ENCODE measurements around the gene SENP3. TPM values are rescaled to one million over a fixed set of nuclear protein-coding genes. Genes with fewer than 3 reads are reported as not detected.

The SENP3 gene
- total and polyA plus RNA-seq, 2 donors (not counting 3 experiments of a cell fraction or from before 2014, with no cell fraction given), result 63.4 to 96.5 TPM

GRCh38 chr17:7572338-7572587 lies 10.5 kb downstream of the SENP3 start:
- no peak for FAIRE-seq
- Histone ChIP-seq H3K9ac (replicated peaks; ENCODE audit: extremely low read depth, insufficient read depth, low read length) (peak overlapping the region; percentile 70), H3K27me3 (ENCODE audit: control insufficient read depth in 2 of 2, insufficient read depth in 2 of 2, low read length in 2 of 2) (no peaks in the 10 kb centered on the region), H3K36me3 (ENCODE audit: control insufficient read depth in 2 of 2, extremely low read depth in 1 of 2, insufficient read depth in 2 of 2, low read length in 2 of 2) (peaks cover 26 to 46% of the 10 kb centered on the region in 2 experiments), H3K4me2 (ENCODE audit: insufficient read depth, low read length) (peak overlapping the region; percentile 76), H3K4me1 (ENCODE audit: control insufficient read depth, extremely low read depth, insufficient read depth, low read length) (peaks cover 38% of the 10 kb centered on the region), H3K9me3 (replicated peaks; ENCODE audit: control insufficient read depth, insufficient read depth, low read length) (no peaks in the 10 kb centered on the region), H2AFZ (ENCODE audit: low read depth, low read length) (peak overlapping the region; percentile 43), H3K79me2 (ENCODE audit: control insufficient read depth, insufficient read depth, low read length) (peaks cover 48% of the 10 kb centered on the region), H3K27ac (ENCODE audit: insufficient read depth, low read depth, low read length) (peak overlapping the region; percentile 69), H3K4me3 (replicated peaks in 1 of 3; ENCODE audit: insufficient read depth in 1 of 3, low read depth in 1 of 3, low read length in 3 of 3) (peak overlapping the region in 2 of 3 experiments; percentile 41 to 59), H4K20me1 (replicated peaks; ENCODE audit: control insufficient read depth, extremely low read depth, insufficient read depth, low read length) (peaks cover 9% of the 10 kb centered on the region), H3K9me1 (replicated peaks; ENCODE audit: control insufficient read depth, extremely low read depth, insufficient read depth, low read length) (no peaks in the 10 kb centered on the region)
- CTCF ChIA-PET, result interaction anchor here (3.5 to 6.2 kb wide), 2 partner anchors 12 to 17 kb away, joined by 13 to 40 read pairs; partner anchors contain the start of gene SOX15
- TF ChIP-seq MYC (IDR thresholded peaks at IDR 0.05; ENCODE audit: low read depth, low read length) (peak; percentile 100), GATA2 (IDR thresholded peaks at IDR 0.05; ENCODE audit: insufficient read depth, insufficient read length, low read depth, low read length) (no peak), MAX (IDR thresholded peaks at IDR 0.05; ENCODE audit: insufficient read depth, insufficient read length) (peak; percentile 100)
- intact Hi-C loops (cut with micrococcal nuclease) (loop anchor here (1.0 to 5.0 kb wide), 6 partner anchors 11 to 265 kb away; partner anchors contain the start of genes MPDU1, POLR2A, SENP3 and WRAP53), dilution Hi-C loops (cut with MboI; ENCODE audit: extremely low pct_ligation_motif_present, low sequenced_read_pairs) (no loop called here)
- no peak for DNase-seq (ENCODE audit: low read depth, low spot score)
- POLR2A ChIA-PET, result interaction anchor here (1.8 kb wide), 2 partner anchors 11 to 17 kb away, joined by 5 to 6 read pairs; partner anchors contain the start of gene MPDU1
- BruUV-seq (replicated peaks), result no TSS peak

GRCh38 chr17:7572588-7573323 lies 11.0 kb downstream of the SENP3 start:
- FAIRE-seq (peak; percentile 100), DNase-seq (ENCODE audit: low read depth, low spot score) (peak; percentile 100)
- Histone ChIP-seq H3K79me2 (ENCODE audit: control insufficient read depth, insufficient read depth, low read length) (peaks cover 51% of the 10 kb centered on the region), H2AFZ (ENCODE audit: low read depth, low read length) (no peak overlapping the region), H3K9ac (replicated peaks; ENCODE audit: extremely low read depth, insufficient read depth, low read length) (peak overlapping the region; percentile 98), H3K4me2 (ENCODE audit: insufficient read depth, low read length) (no peak overlapping the region), H3K4me1 (ENCODE audit: control insufficient read depth, extremely low read depth, insufficient read depth, low read length) (peaks cover 43% of the 10 kb centered on the region), H4K20me1 (replicated peaks; ENCODE audit: control insufficient read depth, extremely low read depth, insufficient read depth, low read length) (peaks cover 9% of the 10 kb centered on the region), H3K27ac (ENCODE audit: insufficient read depth, low read depth, low read length) (peak overlapping the region; percentile 91), H3K27me3 (ENCODE audit: control insufficient read depth in 2 of 2, insufficient read depth in 2 of 2, low read length in 2 of 2) (no peaks in the 10 kb centered on the region), H3K36me3 (ENCODE audit: control insufficient read depth in 2 of 2, extremely low read depth in 1 of 2, insufficient read depth in 2 of 2, low read length in 2 of 2) (peaks cover 30 to 49% of the 10 kb centered on the region in 2 experiments), H3K4me3 (replicated peaks in 1 of 3; ENCODE audit: insufficient read depth in 1 of 3, low read depth in 1 of 3, low read length in 3 of 3) (peak overlapping the region; percentile 86 to 96 (median 87)), H3K9me1 (replicated peaks; ENCODE audit: control insufficient read depth, extremely low read depth, insufficient read depth, low read length) (no peaks in the 10 kb centered on the region), H3K9me3 (replicated peaks; ENCODE audit: control insufficient read depth, insufficient read depth, low read length) (no peaks in the 10 kb centered on the region)
- ChIA-PET POLR2A (interaction anchor here (1.0 to 2.1 kb wide), 4 partner anchors 10 to 114 kb away, joined by 3 to 9 read pairs (median 6); partner anchors contain the start of genes MPDU1, POLR2A, TP53 and WRAP53), CTCF (interaction anchor here (1.6 to 6.2 kb wide), 4 partner anchors 11 to 115 kb away, joined by 5 to 40 read pairs (median 10); partner anchors contain the start of genes MPDU1, SOX15, TP53 and WRAP53)
- BruUV-seq (replicated peaks), result no TSS peak
- dilution Hi-C loops (cut with MboI; ENCODE audit: extremely low pct_ligation_motif_present, low sequenced_read_pairs) (no loop called here), intact Hi-C loops (cut with micrococcal nuclease) (loop anchor here (1.0 to 5.0 kb wide), 6 partner anchors 11 to 265 kb away; partner anchors contain the start of genes MPDU1, POLR2A, SENP3 and WRAP53)
- peak; percentile 99 for TF ChIP-seq POLR2A (IDR thresholded peaks at IDR 0.05; ENCODE audit: low read depth, low read length)
- no peak for TF ChIP-seq JUN (IDR thresholded peaks at IDR 0.05; ENCODE audit: borderline replicate concordance, insufficient read depth, insufficient read length, low read depth)
- TF ChIP-seq POLR2AphosphoS5 (IDR thresholded peaks at IDR 0.05; ENCODE audit: insufficient read depth, low read depth, low read length), result peak; percentile 100
- no peak for TF ChIP-seq FOS (IDR thresholded peaks at IDR 0.05; ENCODE audit: borderline replicate concordance, insufficient read depth, low read length)
- no peak for TF ChIP-seq GATA2 (IDR thresholded peaks at IDR 0.05; ENCODE audit: insufficient read depth, insufficient read length, low read depth, low read length)
- TF ChIP-seq MYC (IDR thresholded peaks at IDR 0.05; ENCODE audit: low read depth, low read length), result no peak
- TF ChIP-seq EZH2 (IDR thresholded peaks at IDR 0.05; ENCODE audit: borderline replicate concordance, low read depth, low read length, severe bottlenecking), result no peak
